Measurements from ENCODE around the gene PSENEN. TPM values are rescaled to one million over a fixed set of nuclear protein-coding genes. Genes with fewer than 3 reads are reported as not detected.

PSENEN gene
- total RNA-seq, 1 donor = 11.6 TPM

Other genes with a start within 250 kb of the PSENEN start
- gene DMKN, start 232.0 kb upstream of the PSENEN start, total RNA-seq = 24.2 and 30.9 TPM in 2 replicates
- gene SBSN, start 217.3 kb upstream of the PSENEN start, total RNA-seq = 4.7 and 12.1 TPM in 2 replicates
- not detected in 2 replicates for gene GAPDHS, start 212.2 kb upstream of the PSENEN start, total RNA-seq
- 93.1 and 98.8 TPM in 2 replicates for gene TMEM147, start 200.0 kb upstream of the PSENEN start, total RNA-seq
- not detected in 2 replicates for gene ATP4A, start 182.0 kb upstream of the PSENEN start, total RNA-seq
- gene PMIS2, start 159.5 kb upstream of the PSENEN start, total RNA-seq = not detected in 2 replicates
- 3.2 and 4.7 TPM in 2 replicates for gene HAUS5, start 132.9 kb upstream of the PSENEN start, total RNA-seq
- 36.2 and 45.2 TPM in 2 replicates for gene RBM42, start 116.6 kb upstream of the PSENEN start, total RNA-seq
- 0.29 and 0.36 TPM in 2 replicates for gene ETV2, start 103.9 kb upstream of the PSENEN start, total RNA-seq
- gene COX6B1, start 97.3 kb upstream of the PSENEN start, total RNA-seq = 123 and 185 TPM in 2 replicates
- not detected in 2 replicates for gene UPK1A, start 79.1 kb upstream of the PSENEN start, total RNA-seq
- gene ZBTB32, start 41.1 kb upstream of the PSENEN start, total RNA-seq = not detected in 2 replicates
- 6.5 and 6.8 TPM in 2 replicates for gene KMT2B, start 27.6 kb upstream of the PSENEN start, total RNA-seq
- gene IGFLR1, start 3.2 kb upstream of the PSENEN start, total RNA-seq = 0.72 and 0.88 TPM in 2 replicates
- 5.8 and 8.8 TPM in 2 replicates for gene U2AF1L4, start 233 bp upstream of the PSENEN start, total RNA-seq
- gene LIN37, start 2.9 kb downstream of the PSENEN start, total RNA-seq = 9.0 and 13.6 TPM in 2 replicates
- 9.1 and 14.5 TPM in 2 replicates for gene HSPB6, start 11.4 kb downstream of the PSENEN start, total RNA-seq
- 5.8 and 6.2 TPM in 2 replicates for gene PROSER3, start 12.5 kb downstream of the PSENEN start, total RNA-seq
- gene ARHGAP33, start 29.9 kb downstream of the PSENEN start, total RNA-seq = 2.2 and 2.4 TPM in 2 replicates
- not detected in 2 replicates for gene PRODH2, start 67.2 kb downstream of the PSENEN start, total RNA-seq
- gene NPHS1, start 106.9 kb downstream of the PSENEN start, total RNA-seq = not detected in 2 replicates
- gene KIRREL2, start 111.3 kb downstream of the PSENEN start, total RNA-seq = not detected in 2 replicates
- 2.1 and 3.6 TPM in 2 replicates for gene APLP1, start 122.9 kb downstream of the PSENEN start, total RNA-seq
- 4.4 and 5.8 TPM in 2 replicates for gene NFKBID, start 154.9 kb downstream of the PSENEN start, total RNA-seq
- gene HCST, start 156.9 kb downstream of the PSENEN start, total RNA-seq = 0.36 and 1.5 TPM in 2 replicates
- gene TYROBP, start 162.6 kb downstream of the PSENEN start, total RNA-seq = 0.36 TPM in 1 of 2 replicates, not detected in the other
- 4.4 and 6.9 TPM in 2 replicates for gene LRFN3, start 190.7 kb downstream of the PSENEN start, total RNA-seq
- gene SDHAF1, start 249.5 kb downstream of the PSENEN start, total RNA-seq = 15.3 and 21.0 TPM in 2 replicates